Activated gamma-delta T cell treated with anti-CD3 and anti-CD28 coated beads, Interleukin-2, amount 50 U/mL, for 16 hours (primary cell): ENCODE measurements around the gene TMEM119.
"Not testable (repeated sequence)": the region's sequence is repeated elsewhere in the genome, so short reads cannot be mapped to it uniquely, and the experiment has no call there.

Experiments
- DNase-seq: peaks from one replicate; pipeline ENCODE4 v3.0.0-alpha.2; 2020; ENCODE audit warnings: low read depth

The TMEM119 gene

GRCh38 chr12:108634341-108634751, 36.5 kb upstream of the TMEM119 start:
- no peak for DNase-seq

GRCh38 chr12:108633534-108634248, 35.8 kb upstream of the TMEM119 start, which contains the start of gene SELPLG:
Gene SELPLG (minus strand): TSS chr12:108633894. CDS start chr12:108624307, 9,587 bp downstream.
- peak; percentile 69 for DNase-seq

GRCh38 chr12:108633081-108633533, 35.2 kb upstream of the TMEM119 start:
- DNase-seq, result no peak

- not testable (repeated sequence) for DNase-seq
Measured at GRCh38 chr12:108631261-108631660, 33.4 kb upstream of the TMEM119 start.

- DNase-seq, result no peak
Measured at GRCh38 chr12:108630481-108631207, 32.8 kb upstream of the TMEM119 start.

- DNase-seq, result no peak
Measured at GRCh38 chr12:108629824-108630476, 32.1 kb upstream of the TMEM119 start.

- DNase-seq, result no peak
Measured at GRCh38 chr12:108629151-108629550, 31.3 kb upstream of the TMEM119 start.

GRCh38 chr12:108627134-108627920, 29.4 kb upstream of the TMEM119 start:
- DNase-seq, result no peak

GRCh38 chr12:108625228-108625627, 27.3 kb upstream of the TMEM119 start:
- no peak for DNase-seq

GRCh38 chr12:108623577-108623976, 25.7 kb upstream of the TMEM119 start:
- no peak for DNase-seq

- DNase-seq, result no peak
Measured at GRCh38 chr12:108622921-108623514, 25.1 kb upstream of the TMEM119 start.

- no peak for DNase-seq
Measured at GRCh38 chr12:108622421-108622820, 24.5 kb upstream of the TMEM119 start.

GRCh38 chr12:108621161-108621560, 23.3 kb upstream of the TMEM119 start:
- no peak for DNase-seq

GRCh38 chr12:108620236-108620879, 22.5 kb upstream of the TMEM119 start:
- DNase-seq, result no peak

GRCh38 chr12:108619369-108620160, 21.7 kb upstream of the TMEM119 start:
- no peak for DNase-seq

GRCh38 chr12:108618953-108619274, 21.0 kb upstream of the TMEM119 start:
- not testable (repeated sequence) for DNase-seq

- DNase-seq, result peak; percentile 69
Measured at GRCh38 chr12:108618079-108618952, 20.4 kb upstream of the TMEM119 start.

- peak; percentile 79 for DNase-seq
Measured at GRCh38 chr12:108616941-108617858, 19.3 kb upstream of the TMEM119 start.
